GM23248 (cell line): ENCODE measurements around the gene TMEM187.

Experiments used
- EZH2 ChIP-seq: fragments of 200-600 bp; sonication (generic); IDR thresholded peaks from 2 replicates; pipeline ENCODE4 v1.6.1; 2018; ENCODE audit warnings: antibody characterized with exemption, mild to moderate bottlenecking; ENCODE audit not compliant: insufficient read depth, poor library complexity, severe bottlenecking
- EZH2phosphoT487 ChIP-seq: fragments of 200-600 bp; sonication (generic); IDR thresholded peaks from 2 replicates; pipeline ENCODE4 v1.6.1; 2018; ENCODE audit warnings: antibody characterized with exemption, moderate library complexity, mild to moderate bottlenecking, low read depth; ENCODE audit not compliant: insufficient read depth

DNA sequence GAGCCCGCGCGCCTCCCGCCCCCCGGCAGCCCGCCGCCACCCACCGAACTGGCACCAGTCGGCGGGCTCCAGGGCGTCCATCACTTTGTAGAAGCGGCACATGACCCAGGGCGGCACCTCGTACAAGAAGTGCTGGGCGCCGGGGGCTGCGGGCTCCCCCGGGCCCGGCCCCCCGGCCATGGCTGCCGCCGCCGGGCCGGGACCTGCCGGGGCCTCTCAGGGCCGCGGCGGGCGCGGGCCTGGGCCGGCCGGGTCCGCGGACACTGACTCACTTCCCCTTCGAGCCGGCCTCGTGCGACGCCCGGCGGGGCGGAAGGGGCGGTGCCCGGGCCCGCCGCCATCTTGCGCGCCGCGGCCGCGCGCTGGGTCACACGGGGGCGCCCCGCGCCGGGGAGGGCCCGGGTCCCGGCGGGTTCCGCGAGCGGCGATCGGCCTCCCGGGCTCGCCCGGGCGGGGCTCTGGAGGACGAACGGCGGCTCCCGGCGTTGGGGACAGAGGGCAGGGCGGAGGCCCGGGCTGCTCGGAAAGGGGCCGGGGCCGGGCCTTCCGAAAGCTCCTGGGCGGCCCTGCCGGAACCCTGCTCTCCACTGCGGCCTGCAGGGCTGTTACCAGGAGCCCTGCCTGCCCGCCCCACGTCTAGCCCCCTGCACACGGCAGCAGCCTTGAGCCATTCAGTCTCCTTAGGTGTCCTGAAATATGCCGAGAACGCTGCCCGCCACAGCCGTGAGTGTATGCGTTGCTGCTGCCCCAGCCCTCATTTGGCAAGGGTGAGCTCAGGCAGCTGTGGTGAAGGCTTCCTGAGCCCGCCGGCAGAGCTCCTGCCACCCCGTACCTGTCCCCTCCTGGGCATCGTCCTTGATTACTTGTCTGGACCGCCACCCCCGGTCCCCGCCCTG, 47.3 kb downstream of the TMEM187 start, which contains the start of gene IRAK1:
- no peak for TF ChIP-seq EZH2
- no peak for TF ChIP-seq EZH2phosphoT487
